ENCODE measurements around the gene SCTR.

The SCTR gene

GRCh38 chr2:119429225-119429981 lies 94.9 kb downstream of the SCTR start:
- DNase-seq (ENCODE audit: low read depth) = no peak

DNA sequence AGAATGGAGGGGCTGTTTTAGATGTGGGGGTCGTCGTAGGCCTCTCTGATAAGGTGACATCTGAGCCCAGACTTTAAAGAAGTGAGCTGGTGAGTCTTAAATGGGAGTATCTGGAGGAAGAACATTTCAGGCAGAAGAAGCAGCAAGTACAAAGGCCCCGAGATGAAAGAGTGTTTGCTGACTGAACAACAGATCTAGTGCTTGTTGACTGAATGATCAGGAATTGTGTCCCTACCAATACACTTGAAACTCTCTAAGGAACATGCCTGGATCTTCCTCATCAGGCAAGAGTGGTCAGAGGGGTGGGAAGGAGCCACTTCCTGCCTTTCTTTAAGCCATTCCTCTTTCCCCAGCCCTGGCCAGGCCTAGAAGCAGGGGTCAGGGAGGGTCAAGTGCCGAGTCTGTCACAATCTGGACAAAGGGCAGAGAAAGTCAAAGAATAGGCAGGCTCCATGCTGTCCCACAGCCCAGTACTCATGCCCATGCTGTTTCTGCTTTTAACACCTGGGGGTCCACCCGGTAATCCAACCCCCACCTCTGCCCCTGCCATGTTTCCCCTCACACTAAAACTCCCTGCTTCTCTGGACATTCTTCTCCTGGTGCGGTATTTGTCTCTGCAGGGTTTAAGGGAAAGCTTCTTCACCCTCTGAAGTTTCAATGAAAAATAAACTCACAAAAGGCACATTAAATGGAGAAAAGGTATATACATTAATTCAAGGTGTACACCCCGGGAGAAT lies 95.6 kb downstream of the SCTR start:
- DNase-seq (ENCODE audit: low read depth) = no peak

GRCh38 chr2:119427756-119428155 lies 96.5 kb downstream of the SCTR start:
- no peak for DNase-seq (ENCODE audit: low read depth)

- no peak for DNase-seq (ENCODE audit: low read depth)
Measured at GRCh38 chr2:119426801-119427395, 97.4 kb downstream of the SCTR start.

- no peak for DNase-seq (ENCODE audit: low read depth)
Measured at GRCh38 chr2:119426396-119426675, 97.9 kb downstream of the SCTR start.

GRCh38 chr2:119425620-119426395 lies 98.5 kb downstream of the SCTR start:
- no peak for DNase-seq (ENCODE audit: low read depth)

DNA sequence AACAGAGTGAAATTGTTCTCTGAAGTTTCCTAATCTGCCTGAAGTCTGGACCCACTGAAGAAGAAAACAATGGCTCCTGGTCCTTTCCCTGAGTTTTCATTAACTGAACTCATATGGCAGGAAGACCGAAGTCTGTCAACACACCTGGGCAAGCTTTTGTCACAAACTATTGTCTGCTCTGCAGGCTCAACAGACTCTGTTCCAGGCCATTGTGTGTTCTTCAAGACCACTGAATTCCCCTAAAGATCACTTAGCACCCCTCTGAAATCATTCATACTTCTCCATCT lies 99.2 kb downstream of the SCTR start:
- no peak for DNase-seq (ENCODE audit: low read depth)

DNA sequence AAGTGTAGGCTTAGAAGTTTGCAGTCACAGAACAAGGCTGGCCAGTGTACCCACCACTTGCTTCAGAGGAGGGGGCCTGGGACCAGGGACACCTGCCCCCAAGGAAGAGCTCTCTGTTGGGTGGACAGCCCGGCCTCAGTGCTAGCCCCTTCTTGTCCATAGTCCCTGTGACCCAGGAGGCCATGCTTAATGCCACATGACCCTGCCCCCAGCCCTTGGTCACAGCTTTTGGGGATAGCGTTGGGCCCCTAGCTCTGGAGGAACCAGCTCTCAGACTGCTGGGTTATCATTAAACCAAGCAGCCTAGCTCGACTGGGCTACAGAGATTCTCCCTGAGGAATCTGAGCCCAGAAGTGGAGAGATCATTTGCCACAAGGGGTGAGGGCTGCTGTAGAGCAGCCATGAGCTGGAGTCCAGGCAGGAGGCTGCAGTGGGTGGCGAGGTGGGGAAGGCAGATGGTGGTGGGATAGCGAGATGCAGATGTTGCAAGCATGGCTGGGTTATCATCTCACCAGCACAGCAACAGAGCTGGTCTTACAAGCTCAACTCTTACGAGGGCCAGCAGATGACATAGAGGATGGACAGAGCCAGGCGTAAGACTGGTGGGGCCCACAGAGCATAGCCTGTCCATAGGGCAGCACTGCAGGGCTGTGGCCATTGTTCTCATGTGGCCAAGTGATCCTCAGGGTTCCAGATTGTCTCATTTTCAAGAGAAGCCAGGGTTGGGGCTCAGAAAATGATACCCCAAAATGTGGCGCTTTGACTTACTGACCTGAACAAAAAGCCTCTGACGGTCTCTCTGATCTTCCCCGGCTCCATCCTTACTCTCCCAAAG lies 99.8 kb downstream of the SCTR start:
- DNase-seq (ENCODE audit: low read depth) = no peak

GRCh38 chr2:119423811-119424210 lies 100.5 kb downstream of the SCTR start:
- DNase-seq (ENCODE audit: low read depth) = no peak

DNA sequence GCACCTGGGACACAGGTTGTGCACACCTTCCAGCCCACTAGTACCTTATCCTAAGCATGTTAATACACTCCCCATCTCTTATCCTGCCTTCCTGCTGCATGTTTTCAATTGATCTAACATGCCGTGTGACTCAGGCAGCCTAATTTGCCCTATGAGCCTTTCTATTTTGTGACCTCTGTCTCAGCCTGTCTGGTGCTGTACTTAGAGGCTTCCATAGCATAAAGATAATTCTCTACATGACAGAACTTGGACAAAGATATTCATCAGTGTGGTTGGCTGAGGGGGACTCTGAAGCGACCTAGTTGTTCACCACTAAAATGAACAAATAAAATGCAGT lies 101.2 kb downstream of the SCTR start:
- DNase-seq (ENCODE audit: low read depth) = no peak

- DNase-seq (ENCODE audit: low read depth) = no peak
Measured at GRCh38 chr2:119422360-119423107, 101.7 kb downstream of the SCTR start.

DNA sequence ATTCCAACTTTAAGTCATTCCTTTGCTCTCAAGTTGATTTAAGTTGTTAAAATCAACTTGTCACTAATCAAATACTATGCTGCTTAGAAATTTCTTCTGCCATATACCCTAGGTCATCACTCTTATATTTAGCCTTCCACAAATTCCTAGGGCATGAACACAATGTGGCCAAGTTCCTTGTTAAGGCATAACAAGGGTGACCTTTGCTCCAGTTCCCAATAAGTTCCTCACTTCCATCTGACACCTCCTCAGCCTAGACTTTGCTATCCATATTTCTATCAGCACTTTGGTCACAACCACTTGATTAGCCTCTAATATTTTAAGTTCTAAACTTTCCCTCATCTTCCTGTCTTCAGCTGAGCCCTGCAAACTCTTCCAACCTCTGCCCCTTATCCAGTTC lies 102.5 kb downstream of the SCTR start:
- DNase-seq (ENCODE audit: low read depth) = no peak

GRCh38 chr2:119421304-119421703 lies 103.0 kb downstream of the SCTR start:
- no peak for DNase-seq (ENCODE audit: low read depth)

GRCh38 chr2:119419803-119420508 lies 104.3 kb downstream of the SCTR start:
- DNase-seq (ENCODE audit: low read depth) = no peak

DNA sequence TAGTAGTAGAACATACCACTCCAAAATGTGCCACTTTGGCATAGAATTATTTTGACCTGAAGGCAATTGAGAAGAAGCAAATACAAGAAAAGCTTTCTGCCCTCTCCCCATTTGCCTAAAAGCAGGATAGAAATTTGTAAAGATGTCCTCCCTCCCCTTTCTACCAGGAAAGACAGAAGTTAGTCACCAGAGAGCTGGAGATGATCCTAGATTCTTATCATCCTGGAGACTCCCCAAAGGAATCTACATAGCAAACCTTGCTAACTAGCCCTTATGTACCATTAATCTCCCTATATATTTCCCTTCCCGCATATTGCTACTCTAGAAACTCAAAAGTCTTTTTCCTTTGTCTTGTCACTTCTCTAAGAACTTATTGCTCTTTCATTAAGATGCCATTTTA lies 105.2 kb downstream of the SCTR start:
- no peak for DNase-seq (ENCODE audit: low read depth)

DNA sequence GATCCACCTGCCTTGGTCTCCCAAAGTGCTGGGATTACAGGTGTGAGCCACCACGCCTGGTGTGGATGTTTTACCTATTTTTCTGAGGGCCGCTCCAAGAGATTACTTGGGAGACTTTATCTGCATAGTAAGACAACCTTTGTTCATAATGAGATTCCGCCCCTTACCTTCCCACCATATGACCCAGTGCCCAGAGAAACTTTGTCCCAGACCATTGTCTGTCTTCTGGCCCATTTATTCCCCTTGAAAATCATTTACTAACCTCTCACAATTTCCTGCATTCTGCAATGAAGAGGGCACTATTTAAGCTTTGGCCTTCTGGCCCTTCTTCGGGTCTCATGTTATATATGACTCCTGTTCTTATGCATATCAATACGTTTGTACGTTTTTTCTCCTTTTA lies 106.4 kb downstream of the SCTR start:
- no peak for DNase-seq (ENCODE audit: low read depth)

GRCh38 chr2:119416299-119416923 lies 107.9 kb downstream of the SCTR start:
- no peak for DNase-seq (ENCODE audit: low read depth)

DNA sequence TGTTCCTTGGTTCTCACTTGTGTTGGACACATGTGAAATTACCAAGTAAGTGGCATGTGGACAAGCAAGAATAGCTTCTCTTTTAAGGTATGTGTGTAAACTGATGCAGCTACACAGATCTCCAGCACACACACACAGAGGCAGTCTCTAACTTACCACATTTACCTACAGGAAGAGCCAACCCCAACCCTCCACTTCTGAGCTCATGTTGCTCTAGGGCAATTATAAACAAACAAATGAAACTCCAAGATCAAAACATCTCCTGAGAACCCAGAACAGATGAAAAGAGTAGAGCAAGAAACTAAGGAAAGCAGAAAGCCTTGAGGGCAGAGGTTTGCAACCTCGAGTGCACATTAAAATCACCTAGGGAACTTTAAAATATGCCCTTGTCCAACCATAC lies 108.7 kb downstream of the SCTR start:
- DNase-seq (ENCODE audit: low read depth) = no peak

- DNase-seq (ENCODE audit: low read depth) = no peak
Measured at GRCh38 chr2:119414894-119415293, 109.4 kb downstream of the SCTR start.

- no peak for DNase-seq (ENCODE audit: low read depth)
Measured at GRCh38 chr2:119409506-119409905, 114.8 kb downstream of the SCTR start.
